ENCODE results near the gene ACTR6.
"Not testable (repeated sequence)": the region's sequence is repeated elsewhere in the genome, so short reads cannot be mapped to it uniquely, and the experiment has no call there.

ACTR6 gene

DNA sequence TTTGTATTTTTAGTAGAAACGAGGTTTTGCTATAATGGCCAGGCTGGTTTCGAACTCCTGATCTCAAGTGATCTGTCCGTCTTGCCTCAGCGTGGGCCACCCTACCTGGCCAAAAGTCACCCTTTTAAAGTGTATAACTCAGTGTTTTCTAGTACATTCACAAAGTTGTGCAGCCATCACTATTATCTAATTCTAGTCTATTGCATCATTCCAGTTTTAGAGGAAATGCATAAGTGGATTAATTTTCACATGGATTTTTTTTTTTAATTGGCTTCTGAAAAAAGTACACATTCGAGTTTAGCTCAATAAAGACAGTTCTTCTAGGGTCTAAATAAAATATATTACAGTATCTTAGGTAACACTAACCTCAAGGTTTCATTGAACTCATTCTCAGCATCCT lies 62.5 kb downstream of the ACTR6 start:
- no peaks in the 10 kb centered on the region for H3K9me3 ChIP-seq (ENCODE audit: severe bottlenecking)
- H3K36me3 ChIP-seq, result no peaks in the 10 kb centered on the region; the same call in 1 of the 2 replicates
- no peak overlapping the region for H3K27ac ChIP-seq
- no peak for DNase-seq
- H3K27me3 ChIP-seq (ENCODE audit: insufficient read depth, low read depth, severe bottlenecking), result no peaks in the 10 kb centered on the region
- TF ChIP-seq, protein P1, sequence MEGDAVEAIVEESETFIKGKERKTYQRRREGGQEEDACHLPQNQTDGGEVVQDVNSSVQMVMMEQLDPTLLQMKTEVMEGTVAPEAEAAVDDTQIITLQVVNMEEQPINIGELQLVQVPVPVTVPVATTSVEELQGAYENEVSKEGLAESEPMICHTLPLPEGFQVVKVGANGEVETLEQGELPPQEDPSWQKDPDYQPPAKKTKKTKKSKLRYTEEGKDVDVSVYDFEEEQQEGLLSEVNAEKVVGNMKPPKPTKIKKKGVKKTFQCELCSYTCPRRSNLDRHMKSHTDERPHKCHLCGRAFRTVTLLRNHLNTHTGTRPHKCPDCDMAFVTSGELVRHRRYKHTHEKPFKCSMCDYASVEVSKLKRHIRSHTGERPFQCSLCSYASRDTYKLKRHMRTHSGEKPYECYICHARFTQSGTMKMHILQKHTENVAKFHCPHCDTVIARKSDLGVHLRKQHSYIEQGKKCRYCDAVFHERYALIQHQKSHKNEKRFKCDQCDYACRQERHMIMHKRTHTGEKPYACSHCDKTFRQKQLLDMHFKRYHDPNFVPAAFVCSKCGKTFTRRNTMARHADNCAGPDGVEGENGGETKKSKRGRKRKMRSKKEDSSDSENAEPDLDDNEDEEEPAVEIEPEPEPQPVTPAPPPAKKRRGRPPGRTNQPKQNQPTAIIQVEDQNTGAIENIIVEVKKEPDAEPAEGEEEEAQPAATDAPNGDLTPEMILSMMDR (IDR thresholded peaks at IDR 0.05; ENCODE audit: low read depth, low read length), result no peak
- no peak overlapping the region for H3K4me3 ChIP-seq (ENCODE audit: low read depth, low read length)

DNA sequence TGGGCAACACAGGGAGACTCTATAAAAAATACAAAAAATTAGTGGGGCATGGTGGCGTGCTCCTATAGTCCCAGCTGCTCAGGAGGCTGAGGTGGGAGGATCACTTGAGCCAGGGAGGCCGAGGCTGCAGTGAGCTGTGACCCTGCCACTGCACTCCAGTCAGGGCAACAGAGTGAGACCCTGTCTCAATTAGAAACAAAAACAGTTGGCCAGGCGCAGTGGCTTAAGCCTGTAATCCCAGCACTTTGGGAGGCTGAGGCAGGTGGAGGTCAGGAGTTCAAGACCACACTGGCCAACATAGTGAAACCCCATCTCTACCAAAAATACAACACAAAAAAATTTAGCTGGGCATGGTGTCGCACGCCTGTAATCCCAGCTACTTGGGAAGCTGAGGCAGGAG lies 64.5 kb downstream of the ACTR6 start:
- H3K9me3 ChIP-seq (ENCODE audit: severe bottlenecking); H3K4me3 ChIP-seq (ENCODE audit: low read depth, low read length); H3K27me3 ChIP-seq (ENCODE audit: insufficient read depth, low read depth, severe bottlenecking); H3K36me3 ChIP-seq; H3K27ac ChIP-seq; DNase-seq: not testable (repeated sequence)

DNA sequence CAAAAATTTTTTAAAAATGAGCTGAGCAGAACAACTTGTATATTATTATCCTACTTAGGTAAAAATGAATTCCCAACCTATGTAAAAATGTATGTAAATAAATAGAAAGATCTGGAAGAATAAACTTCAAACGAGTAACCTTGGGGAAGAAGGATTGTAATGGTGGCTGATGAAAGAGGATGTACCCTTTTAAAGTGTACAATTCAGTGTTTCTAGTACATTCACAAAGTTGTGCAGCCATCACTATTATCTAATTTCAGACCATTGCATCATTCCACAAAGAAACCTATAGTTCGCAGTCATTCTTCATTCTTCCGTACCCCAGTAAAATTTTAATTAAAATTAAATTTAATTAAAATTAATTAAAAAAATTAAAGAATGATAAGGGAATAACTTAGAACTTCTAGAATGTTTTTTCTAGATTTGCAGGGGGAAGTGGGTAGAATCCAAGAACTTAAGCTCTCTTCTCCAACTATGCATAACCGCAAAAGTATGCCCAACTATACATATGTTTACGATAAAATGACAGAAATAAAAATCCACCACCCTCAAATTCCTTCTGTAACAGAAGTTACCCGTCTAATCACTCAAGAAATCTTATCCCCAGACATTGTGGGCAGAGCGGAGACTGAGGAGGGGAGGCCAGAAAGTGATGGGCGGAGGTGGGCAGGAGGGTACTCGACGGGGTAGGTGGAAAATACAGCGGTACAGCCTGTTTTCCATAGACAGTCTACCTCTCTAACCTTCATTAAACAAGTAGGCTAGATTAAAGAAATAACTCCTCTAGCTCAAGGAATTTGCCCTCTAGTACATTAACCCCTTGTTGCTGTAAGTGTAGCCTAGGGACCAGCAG lies 65.3 kb downstream of the ACTR6 start:
- peak overlapping the region; percentile 98 for H3K4me3 ChIP-seq (ENCODE audit: low read depth, low read length)
- H3K9me3 ChIP-seq (ENCODE audit: severe bottlenecking), result no peaks in the 10 kb centered on the region
- TF ChIP-seq, protein P1 (IDR thresholded peaks at IDR 0.05; ENCODE audit: low read depth, low read length), result no peak
- no peak for DNase-seq
- H3K27ac ChIP-seq, result peak overlapping the region; percentile 94
- H3K36me3 ChIP-seq, result no peaks in the 10 kb centered on the region; the same call in 1 of the 2 replicates
- H3K27me3 ChIP-seq (ENCODE audit: insufficient read depth, low read depth, severe bottlenecking), result no peaks in the 10 kb centered on the region

DNA sequence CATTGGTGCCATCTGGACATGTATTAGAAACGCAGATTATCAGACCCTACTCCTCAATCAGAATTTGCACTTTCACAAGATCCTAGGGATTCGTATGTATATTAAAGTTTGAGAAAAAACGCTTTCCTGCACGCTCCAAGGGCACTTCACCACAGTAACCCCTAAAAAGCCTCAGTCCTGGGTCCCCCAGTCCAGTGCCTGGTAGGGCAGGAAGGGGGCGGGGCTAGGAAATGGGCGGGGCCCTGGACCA lies 65.9 kb downstream of the ACTR6 start:
- H3K27ac ChIP-seq, result peak overlapping the region; percentile 94
- peak; percentile 94 for DNase-seq
- peak overlapping the region; percentile 98 for H3K4me3 ChIP-seq (ENCODE audit: low read depth, low read length)
- no peaks in the 10 kb centered on the region for H3K27me3 ChIP-seq (ENCODE audit: insufficient read depth, low read depth, severe bottlenecking)
- no peaks in the 10 kb centered on the region for H3K9me3 ChIP-seq (ENCODE audit: severe bottlenecking)
- no peaks in the 10 kb centered on the region; the same call in 1 of the 2 replicates for H3K36me3 ChIP-seq
- TF ChIP-seq, protein P1 (IDR thresholded peaks at IDR 0.05; ENCODE audit: low read depth, low read length), result no peak

DNA sequence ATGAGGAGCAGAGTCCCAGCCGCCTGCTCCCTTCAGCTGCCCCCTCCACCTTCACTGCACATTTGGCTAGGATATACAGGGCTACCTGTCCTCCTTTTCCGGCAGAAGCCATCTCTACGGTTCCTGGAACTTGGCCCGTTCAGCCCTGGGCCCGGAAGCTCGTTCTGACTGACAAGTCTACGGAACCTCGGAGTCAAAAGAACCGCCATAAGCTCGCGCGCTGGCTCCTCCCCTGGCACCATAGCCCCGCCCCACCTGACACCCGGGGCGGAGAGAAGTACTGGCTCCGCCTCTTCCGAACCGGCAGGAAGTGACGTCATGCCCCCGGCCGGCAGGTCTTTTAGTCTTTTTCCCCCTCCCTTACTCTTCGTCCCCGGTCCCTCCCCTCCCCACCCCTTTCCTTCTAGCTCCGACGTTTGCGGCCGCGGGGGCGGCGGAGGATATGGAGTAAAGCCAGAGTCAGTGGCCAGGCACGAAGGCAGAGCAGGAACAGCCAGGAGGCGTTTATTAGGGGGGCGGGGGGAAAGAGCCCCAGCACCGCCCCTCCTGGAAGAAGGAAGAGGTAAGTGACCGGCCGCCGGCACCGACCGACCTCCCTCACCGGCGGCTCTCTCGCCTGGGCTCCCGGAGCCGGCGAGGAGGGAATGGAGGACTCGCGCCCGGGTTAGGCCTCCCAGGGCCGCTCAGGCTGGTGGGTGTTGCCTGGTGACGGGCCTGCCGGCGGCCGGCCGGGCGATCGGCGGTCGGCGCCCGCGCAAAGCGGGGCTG lies 66.4 kb downstream of the ACTR6 start, which contains the start of the genes DEPDC4 and SCYL2:
DEPDC4 (minus strand) TSS at position 245 of the 768 bp plus-strand sequence; CDS start at position 242, 3 bp downstream.
SCYL2 (plus strand) TSS at position 343 of the 768 bp plus-strand sequence. CDS start 15,794 bp downstream, outside the sequence.
- Histone ChIP-seq H3K27me3 (ENCODE audit: insufficient read depth, low read depth, severe bottlenecking) (no peaks in the 10 kb centered on the region), H3K9me3 (ENCODE audit: severe bottlenecking) (no peaks in the 10 kb centered on the region), H3K36me3 (no peaks in the 10 kb centered on the region; the same call in 1 of the 2 replicates), H3K27ac (peak within 1 kb of the TSS; percentile 94), H3K4me3 (ENCODE audit: low read depth, low read length) (peak within 1 kb of the TSS; percentile 98)
- peak; percentile 95 for DNase-seq
- TF ChIP-seq, protein P1 (IDR thresholded peaks at IDR 0.05; ENCODE audit: low read depth, low read length), result no peak

All from WERI-Rb-1 (cell line).